GM12878 (cell line): ENCODE measurements around the gene PIPOX.

Experiments
- ESRRA ChIP-seq: IDR thresholded peaks from 2 replicates; pipeline ENCODE4 v1.6.1; 2012; ENCODE audit warnings: mild to moderate bottlenecking, low read length, improper control_type of control experiment
- HDAC6 ChIP-seq: fragments of 200-600 bp; sonication (generic); IDR thresholded peaks from one replicate; pipeline ENCODE4 v1.8.0; 2017; ENCODE audit warnings: antibody characterized with exemption; ENCODE audit not compliant: unreplicated experiment
- PML ChIP-seq: IDR thresholded peaks from 2 replicates; pipeline ENCODE4 v1.6.1; 2012; ENCODE audit warnings: low read length, inconsistent platforms
- POLR2AphosphoS5 ChIP-seq: IDR thresholded peaks from 2 replicates; pipeline ENCODE4 v1.6.1; 2011; ENCODE audit warnings: mild to moderate bottlenecking, low read length, inconsistent platforms
- YY1 ChIP-seq: IDR thresholded peaks from 2 replicates; pipeline ENCODE4 v1.6.1; 2011; ENCODE audit warnings: low read depth, mild to moderate bottlenecking, low read length
- TF ChIP-seq, protein P1 (sequence below), 3 experiments: IDR thresholded peaks in 2 of 3; conservative IDR thresholded peaks in 1 of 3; 2 replicates each; pipeline ENCODE4 v1.5.1; 2011; ENCODE audit warnings: low read depth in 3 of 3, low read length in 3 of 3, mild to moderate bottlenecking in 3 of 3, control low read depth in 2 of 3, moderate library complexity in 2 of 3, inconsistent platforms in 1 of 3, mixed read lengths in 1 of 3; ENCODE audit not compliant: control insufficient read depth in 2 of 3, insufficient read depth in 1 of 3; ENCODE audit errors: extremely low read depth in 1 of 3

GRCh38 chr17:29102046-29102445 is 59.1 kb downstream of the PIPOX start:
- TF ChIP-seq HDAC6 = no peak
- TF ChIP-seq, protein P1, sequence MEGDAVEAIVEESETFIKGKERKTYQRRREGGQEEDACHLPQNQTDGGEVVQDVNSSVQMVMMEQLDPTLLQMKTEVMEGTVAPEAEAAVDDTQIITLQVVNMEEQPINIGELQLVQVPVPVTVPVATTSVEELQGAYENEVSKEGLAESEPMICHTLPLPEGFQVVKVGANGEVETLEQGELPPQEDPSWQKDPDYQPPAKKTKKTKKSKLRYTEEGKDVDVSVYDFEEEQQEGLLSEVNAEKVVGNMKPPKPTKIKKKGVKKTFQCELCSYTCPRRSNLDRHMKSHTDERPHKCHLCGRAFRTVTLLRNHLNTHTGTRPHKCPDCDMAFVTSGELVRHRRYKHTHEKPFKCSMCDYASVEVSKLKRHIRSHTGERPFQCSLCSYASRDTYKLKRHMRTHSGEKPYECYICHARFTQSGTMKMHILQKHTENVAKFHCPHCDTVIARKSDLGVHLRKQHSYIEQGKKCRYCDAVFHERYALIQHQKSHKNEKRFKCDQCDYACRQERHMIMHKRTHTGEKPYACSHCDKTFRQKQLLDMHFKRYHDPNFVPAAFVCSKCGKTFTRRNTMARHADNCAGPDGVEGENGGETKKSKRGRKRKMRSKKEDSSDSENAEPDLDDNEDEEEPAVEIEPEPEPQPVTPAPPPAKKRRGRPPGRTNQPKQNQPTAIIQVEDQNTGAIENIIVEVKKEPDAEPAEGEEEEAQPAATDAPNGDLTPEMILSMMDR (IDR thresholded peaks at IDR 0.05 in 2 of 3, conservative IDR thresholded peaks at IDR 0.05 in 1 of 3; ENCODE audit: control insufficient read depth in 2 of 3, extremely low read depth in 1 of 3, insufficient read depth in 1 of 3, low read depth in 3 of 3, low read length in 3 of 3) = no peak
- no peak for TF ChIP-seq YY1
- no peak for TF ChIP-seq POLR2AphosphoS5
- TF ChIP-seq ESRRA = no peak
- TF ChIP-seq PML = no peak
